Measurements from ENCODE around the gene WDHD1.

WDHD1 gene

GRCh38 chr14:55059333-55059732 lies 32.4 kb upstream of the WDHD1 start:
- 0 out of 2 replicates have a peak, but pooled peaks cover 2% of the 10 kb centered on the region for H3K4me1 ChIP-seq (ENCODE audit: control insufficient read depth, insufficient read depth, low read length)
- H3K27ac ChIP-seq (ENCODE audit: low read depth, low read length): no peak overlapping the region
- no peaks in the 10 kb centered on the region for H3K9me3 ChIP-seq (ENCODE audit: control insufficient read depth, insufficient read depth, low read length)
- no peak overlapping the region for H3K4me3 ChIP-seq (ENCODE audit: low read depth, low read length)
- H3K9ac ChIP-seq (ENCODE audit: low read depth, low read length): no peak overlapping the region
- no peaks in the 10 kb centered on the region for H3K27me3 ChIP-seq (ENCODE audit: control insufficient read depth, insufficient read depth, low read length)
- peaks cover 74% of the 10 kb centered on the region for H3K36me3 ChIP-seq (ENCODE audit: control insufficient read depth, insufficient read depth, low read length)

GRCh38 chr14:55057919-55058318 lies 31.0 kb upstream of the WDHD1 start:
- peaks cover 11% of the 10 kb centered on the region for H3K4me1 ChIP-seq (ENCODE audit: control insufficient read depth, insufficient read depth, low read length)
- H3K4me3 ChIP-seq (ENCODE audit: low read depth, low read length): no peak overlapping the region
- no peaks in the 10 kb centered on the region for H3K27me3 ChIP-seq (ENCODE audit: control insufficient read depth, insufficient read depth, low read length)
- peaks cover 72% of the 10 kb centered on the region for H3K36me3 ChIP-seq (ENCODE audit: control insufficient read depth, insufficient read depth, low read length)
- no peak overlapping the region for H3K27ac ChIP-seq (ENCODE audit: low read depth, low read length)
- no peak overlapping the region for H3K9ac ChIP-seq (ENCODE audit: low read depth, low read length)
- no peaks in the 10 kb centered on the region for H3K9me3 ChIP-seq (ENCODE audit: control insufficient read depth, insufficient read depth, low read length)

DNA sequence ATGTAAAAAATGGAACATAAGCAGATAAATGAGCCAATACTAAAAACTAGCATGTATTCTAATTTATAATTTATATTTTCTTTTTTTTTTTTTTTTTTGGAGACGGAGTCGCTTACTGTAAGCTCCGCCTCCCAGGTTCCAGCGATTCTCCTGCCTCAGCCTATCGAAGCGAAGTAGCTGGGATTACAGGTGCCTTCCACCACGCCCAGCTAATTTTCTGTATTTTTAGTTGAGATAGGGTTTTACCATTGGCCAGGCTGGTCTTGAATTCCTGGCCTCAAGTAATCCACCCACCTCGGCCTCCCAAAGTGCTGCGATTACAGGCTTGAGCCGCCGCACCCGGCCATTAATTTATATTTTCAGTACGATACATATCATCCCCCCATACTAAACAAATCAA lies 27.2 kb upstream of the WDHD1 start:
- H3K36me3 ChIP-seq (ENCODE audit: control insufficient read depth, insufficient read depth, low read length): peaks cover 41% of the 10 kb centered on the region
- H3K9me3 ChIP-seq (ENCODE audit: control insufficient read depth, insufficient read depth, low read length): no peaks in the 10 kb centered on the region
- no peak overlapping the region for H3K4me3 ChIP-seq (ENCODE audit: low read depth, low read length)
- no peak overlapping the region for H3K9ac ChIP-seq (ENCODE audit: low read depth, low read length)
- no peak overlapping the region for H3K27ac ChIP-seq (ENCODE audit: low read depth, low read length)
- no peaks in the 10 kb centered on the region for H3K27me3 ChIP-seq (ENCODE audit: control insufficient read depth, insufficient read depth, low read length)
- peaks cover 14% of the 10 kb centered on the region for H3K4me1 ChIP-seq (ENCODE audit: control insufficient read depth, insufficient read depth, low read length)

GRCh38 chr14:55053500-55053899 lies 26.6 kb upstream of the WDHD1 start:
- Histone ChIP-seq H3K9ac (ENCODE audit: low read depth, low read length) (no peak overlapping the region), H3K4me3 (ENCODE audit: low read depth, low read length) (peak overlapping the region; percentile 94), H3K27me3 (ENCODE audit: control insufficient read depth, insufficient read depth, low read length) (no peaks in the 10 kb centered on the region), H3K4me1 (ENCODE audit: control insufficient read depth, insufficient read depth, low read length) (peaks cover 14% of the 10 kb centered on the region), H3K36me3 (ENCODE audit: control insufficient read depth, insufficient read depth, low read length) (peaks cover 38% of the 10 kb centered on the region), H3K27ac (ENCODE audit: low read depth, low read length) (no peak overlapping the region), H3K9me3 (ENCODE audit: control insufficient read depth, insufficient read depth, low read length) (no peaks in the 10 kb centered on the region)

DNA sequence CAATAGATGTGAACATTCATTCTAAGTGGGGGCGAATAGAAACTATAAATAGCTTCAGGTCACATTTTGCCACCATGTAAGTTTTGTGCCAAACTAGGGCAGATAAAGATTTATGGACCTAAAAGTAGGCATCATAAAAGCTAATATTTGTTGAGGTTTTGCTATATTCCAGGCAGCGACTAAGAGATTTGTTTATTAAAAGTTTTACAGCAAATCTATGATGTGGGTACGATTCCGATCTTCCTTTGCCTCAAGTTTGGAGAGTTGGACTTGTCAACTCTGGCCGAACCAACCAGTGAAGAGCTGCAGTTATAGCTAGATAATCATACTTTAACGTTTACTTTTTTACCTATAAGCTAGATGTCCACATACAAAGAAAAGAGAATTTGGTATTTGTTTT lies 26.1 kb upstream of the WDHD1 start:
- Histone ChIP-seq H3K9me3 (ENCODE audit: control insufficient read depth, insufficient read depth, low read length) (no peaks in the 10 kb centered on the region), H3K4me1 (ENCODE audit: control insufficient read depth, insufficient read depth, low read length) (peaks cover 14% of the 10 kb centered on the region), H3K36me3 (ENCODE audit: control insufficient read depth, insufficient read depth, low read length) (peaks cover 34% of the 10 kb centered on the region), H3K4me3 (ENCODE audit: low read depth, low read length) (peak overlapping the region; percentile 94), H3K9ac (ENCODE audit: low read depth, low read length) (peak overlapping the region; percentile 100), H3K27me3 (ENCODE audit: control insufficient read depth, insufficient read depth, low read length) (no peaks in the 10 kb centered on the region), H3K27ac (ENCODE audit: low read depth, low read length) (peak overlapping the region; percentile 100)

- peak overlapping the region; percentile 94 for H3K4me3 ChIP-seq (ENCODE audit: low read depth, low read length)
- no peaks in the 10 kb centered on the region for H3K9me3 ChIP-seq (ENCODE audit: control insufficient read depth, insufficient read depth, low read length)
- H3K27ac ChIP-seq (ENCODE audit: low read depth, low read length): peak overlapping the region; percentile 100
- H3K4me1 ChIP-seq (ENCODE audit: control insufficient read depth, insufficient read depth, low read length): peaks cover 14% of the 10 kb centered on the region
- H3K9ac ChIP-seq (ENCODE audit: low read depth, low read length): peak overlapping the region; percentile 100
- peaks cover 31% of the 10 kb centered on the region for H3K36me3 ChIP-seq (ENCODE audit: control insufficient read depth, insufficient read depth, low read length)
- no peaks in the 10 kb centered on the region for H3K27me3 ChIP-seq (ENCODE audit: control insufficient read depth, insufficient read depth, low read length)
Measured at GRCh38 chr14:55052269-55052930, 25.5 kb upstream of the WDHD1 start.

- Histone ChIP-seq H3K27me3 (ENCODE audit: control insufficient read depth, insufficient read depth, low read length) (no peaks in the 10 kb centered on the region), H3K36me3 (ENCODE audit: control insufficient read depth, insufficient read depth, low read length) (peaks cover 25% of the 10 kb centered on the region), H3K27ac (ENCODE audit: low read depth, low read length) (peak within 1 kb of the TSS; percentile 100), H3K9ac (ENCODE audit: low read depth, low read length) (peak within 1 kb of the TSS; percentile 100), H3K4me3 (ENCODE audit: low read depth, low read length) (peak within 1 kb of the TSS; percentile 94), H3K4me1 (ENCODE audit: control insufficient read depth, insufficient read depth, low read length) (peaks cover 14% of the 10 kb centered on the region), H3K9me3 (ENCODE audit: control insufficient read depth, insufficient read depth, low read length) (no peaks in the 10 kb centered on the region)
Measured at GRCh38 chr14:55051423-55052268, 24.7 kb upstream of the WDHD1 start, which contains the start of gene MAPK1IP1L. MAPK1IP1L (plus strand) TSS chr14:55051647; CDS start chr14:55061684, 10,037 bp downstream.

GRCh38 chr14:55051165-55051422 lies 24.2 kb upstream of the WDHD1 start:
- no peaks in the 10 kb centered on the region for H3K9me3 ChIP-seq (ENCODE audit: control insufficient read depth, insufficient read depth, low read length)
- no peaks in the 10 kb centered on the region for H3K27me3 ChIP-seq (ENCODE audit: control insufficient read depth, insufficient read depth, low read length)
- H3K4me3 ChIP-seq (ENCODE audit: low read depth, low read length): peak overlapping the region; percentile 94
- H3K27ac ChIP-seq (ENCODE audit: low read depth, low read length): peak overlapping the region; percentile 100
- H3K9ac ChIP-seq (ENCODE audit: low read depth, low read length): peak overlapping the region; percentile 68
- H3K36me3 ChIP-seq (ENCODE audit: control insufficient read depth, insufficient read depth, low read length): peaks cover 25% of the 10 kb centered on the region
- H3K4me1 ChIP-seq (ENCODE audit: control insufficient read depth, insufficient read depth, low read length): peaks cover 14% of the 10 kb centered on the region

GRCh38 chr14:55048900-55049436 lies 22.1 kb upstream of the WDHD1 start:
- no peak overlapping the region for H3K4me3 ChIP-seq (ENCODE audit: low read depth, low read length)
- peaks cover 23% of the 10 kb centered on the region for H3K36me3 ChIP-seq (ENCODE audit: control insufficient read depth, insufficient read depth, low read length)
- no peak overlapping the region for H3K27ac ChIP-seq (ENCODE audit: low read depth, low read length)
- H3K4me1 ChIP-seq (ENCODE audit: control insufficient read depth, insufficient read depth, low read length): peaks cover 12% of the 10 kb centered on the region
- no peaks in the 10 kb centered on the region for H3K9me3 ChIP-seq (ENCODE audit: control insufficient read depth, insufficient read depth, low read length)
- H3K9ac ChIP-seq (ENCODE audit: low read depth, low read length): no peak overlapping the region
- no peaks in the 10 kb centered on the region for H3K27me3 ChIP-seq (ENCODE audit: control insufficient read depth, insufficient read depth, low read length)

- Histone ChIP-seq H3K9me3 (ENCODE audit: control insufficient read depth, insufficient read depth, low read length) (no peaks in the 10 kb centered on the region), H3K4me3 (ENCODE audit: low read depth, low read length) (no peak overlapping the region), H3K27me3 (ENCODE audit: control insufficient read depth, insufficient read depth, low read length) (peaks cover 12% of the 10 kb centered on the region; the same call in 1 of the 2 replicates), H3K9ac (ENCODE audit: low read depth, low read length) (no peak overlapping the region), H3K4me1 (ENCODE audit: control insufficient read depth, insufficient read depth, low read length) (no peaks in the 10 kb centered on the region; the same call in 1 of the 2 replicates), H3K27ac (ENCODE audit: low read depth, low read length) (no peak overlapping the region), H3K36me3 (ENCODE audit: control insufficient read depth, insufficient read depth, low read length) (peaks cover 26% of the 10 kb centered on the region)
Measured at GRCh38 chr14:55047301-55048053, 20.6 kb upstream of the WDHD1 start.

Measured in HUES48 (cell line).